Activated T-cell treated with anti-CD3 and anti-CD28 coated beads, Interleukin-2, amount 50 U/mL, for 72 hours (primary cell): ENCODE measurements around the gene KRT75. TPM values are rescaled to one million over a fixed set of nuclear protein-coding genes. Genes with fewer than 3 reads are reported as not detected.
"Not testable (repeated sequence)": the region's sequence is repeated elsewhere in the genome, so short reads cannot be mapped to it uniquely, and the experiment has no call there.

ENCODE experiments used
- ATAC-seq, 2 donors: fragments of 150-1000 bp; cut with Tn5 transposase; replicated peaks in 1 of 2; 2 replicates each; pipeline ENCODE4 v1.10.0; 2021; ENCODE audit warnings: moderate library complexity in 2 of 2, mild to moderate bottlenecking in 1 of 2
- DNase-seq, 2 donors: peaks; one replicate each; pipeline ENCODE4 v3.0.0; 2021 to 2022; ENCODE audit warnings: mixed read lengths in 1 of 2
- H3K27ac Mint-ChIP-seq: one replicate; pipeline ENCODE4 v1.8.0; 2022; ENCODE audit warnings: mild to moderate bottlenecking, moderate library complexity, mixed read lengths
- H3K27me3 Mint-ChIP-seq: one replicate; pipeline ENCODE4 v1.8.0; 2022; ENCODE audit warnings: low read depth, mixed read lengths
- H3K36me3 Mint-ChIP-seq, 2 donors: one replicate each; pipeline ENCODE4 v1.8.0; 2022; ENCODE audit warnings: mixed read lengths in 2 of 2, mild to moderate bottlenecking in 1 of 2; ENCODE audit not compliant: insufficient read depth in 2 of 2
- H3K4me1 Mint-ChIP-seq: one replicate; pipeline ENCODE4 v1.8.0; 2022; ENCODE audit warnings: low read depth, mixed read lengths
- H3K4me3 Mint-ChIP-seq, 2 donors: one replicate each; pipeline ENCODE4 v1.8.0; 2022; ENCODE audit warnings: mild to moderate bottlenecking in 2 of 2, mixed read lengths in 2 of 2, moderate library complexity in 2 of 2
- H3K9me3 Mint-ChIP-seq, 2 donors: one replicate each; pipeline ENCODE4 v1.8.0; 2022; ENCODE audit warnings: mixed read lengths in 2 of 2
- total RNA-seq, 2 donors: library from RNA; stranded (reverse); gene quantifications; one replicate each; pipeline ENCODE4 v1.2.3, GENCODE V29; 2022

KRT75 gene
- total RNA-seq, 2 donors from 2014 or later: not detected

- Mint-ChIP-seq H3K4me3 (no peak overlapping the region), H3K9me3 (no peaks in the 10 kb centered on the region), H3K27ac (no peak overlapping the region), H3K36me3 (no peaks in the 10 kb centered on the region), H3K27me3 (peaks cover 13% of the 10 kb centered on the region), H3K4me1 (no peaks in the 10 kb centered on the region)
- DNase-seq (no peak), ATAC-seq (no peak)
Measured at GRCh38 chr12:52419656-52420055, 14.5 kb downstream of the KRT75 start.

GRCh38 chr12:52418576-52419110 is 15.5 kb downstream of the KRT75 start:
- no peaks in the 10 kb centered on the region for H3K4me1 Mint-ChIP-seq
- no peak for ATAC-seq
- no peak overlapping the region for H3K27ac Mint-ChIP-seq
- no peak overlapping the region for H3K4me3 Mint-ChIP-seq
- H3K27me3 Mint-ChIP-seq: peaks cover 13% of the 10 kb centered on the region
- no peaks in the 10 kb centered on the region for H3K9me3 Mint-ChIP-seq
- no peaks in the 10 kb centered on the region for H3K36me3 Mint-ChIP-seq
- DNase-seq: no peak

GRCh38 chr12:52417740-52418139 is 16.4 kb downstream of the KRT75 start:
- DNase-seq (no peak), ATAC-seq (no peak)
- Mint-ChIP-seq H3K4me3 (no peak overlapping the region), H3K9me3 (no peaks in the 10 kb centered on the region), H3K4me1 (no peaks in the 10 kb centered on the region), H3K36me3 (no peaks in the 10 kb centered on the region), H3K27me3 (peaks cover 13% of the 10 kb centered on the region), H3K27ac (no peak overlapping the region)

- DNase-seq (no peak), ATAC-seq (no peak)
- H3K9me3 Mint-ChIP-seq: no peaks in the 10 kb centered on the region
- H3K27me3 Mint-ChIP-seq: peaks cover 13% of the 10 kb centered on the region
- H3K36me3 Mint-ChIP-seq: no peaks in the 10 kb centered on the region
- H3K4me3 Mint-ChIP-seq: no peak overlapping the region
- no peaks in the 10 kb centered on the region for H3K4me1 Mint-ChIP-seq
- no peak overlapping the region for H3K27ac Mint-ChIP-seq
Measured at GRCh38 chr12:52416795-52417194, 17.4 kb downstream of the KRT75 start.

- H3K27ac Mint-ChIP-seq: no peak overlapping the region
- no peaks in the 10 kb centered on the region for H3K9me3 Mint-ChIP-seq
- no peak overlapping the region for H3K4me3 Mint-ChIP-seq
- H3K36me3 Mint-ChIP-seq: no peaks in the 10 kb centered on the region
- ATAC-seq: no peak
- peaks cover 6% of the 10 kb centered on the region for H3K27me3 Mint-ChIP-seq
- DNase-seq: no peak
- H3K4me1 Mint-ChIP-seq: no peaks in the 10 kb centered on the region
Measured at GRCh38 chr12:52415870-52416750, 18.1 kb downstream of the KRT75 start.

- Mint-ChIP-seq H3K9me3 (no peaks in the 10 kb centered on the region), H3K27ac (no peak overlapping the region), H3K36me3 (no peaks in the 10 kb centered on the region), H3K27me3 (peaks cover 2% of the 10 kb centered on the region), H3K4me1 (no peaks in the 10 kb centered on the region), H3K4me3 (no peak overlapping the region)
- DNase-seq (no peak), ATAC-seq (no peak)
Measured at GRCh38 chr12:52414936-52415335, 19.2 kb downstream of the KRT75 start.

GRCh38 chr12:52413782-52414345 is 20.3 kb downstream of the KRT75 start:
- no peak for ATAC-seq
- Mint-ChIP-seq H3K27me3 (no peaks in the 10 kb centered on the region), H3K36me3 (no peaks in the 10 kb centered on the region), H3K4me3 (no peak overlapping the region), H3K9me3 (no peaks in the 10 kb centered on the region), H3K27ac (no peak overlapping the region), H3K4me1 (no peaks in the 10 kb centered on the region)
- DNase-seq: no peak

GRCh38 chr12:52413202-52413601 is 21.0 kb downstream of the KRT75 start:
- Mint-ChIP-seq H3K9me3 (no peaks in the 10 kb centered on the region), H3K4me1 (no peaks in the 10 kb centered on the region), H3K4me3 (no peak overlapping the region), H3K27me3 (peaks cover 5% of the 10 kb centered on the region), H3K36me3 (no peaks in the 10 kb centered on the region), H3K27ac (no peak overlapping the region)
- ATAC-seq (no peak), DNase-seq (no peak)

GRCh38 chr12:52411815-52412214 is 22.4 kb downstream of the KRT75 start:
- no peak for ATAC-seq
- Mint-ChIP-seq H3K9me3 (no peaks in the 10 kb centered on the region), H3K27me3 (peaks cover 5% of the 10 kb centered on the region), H3K27ac (no peak overlapping the region), H3K4me3 (no peak overlapping the region), H3K36me3 (no peaks in the 10 kb centered on the region), H3K4me1 (no peaks in the 10 kb centered on the region)
- DNase-seq: no peak

- DNase-seq, ATAC-seq, H3K27me3 Mint-ChIP-seq, H3K9me3 Mint-ChIP-seq, H3K27ac Mint-ChIP-seq, H3K4me1 Mint-ChIP-seq, H3K4me3 Mint-ChIP-seq, H3K36me3 Mint-ChIP-seq: not testable (repeated sequence)
Measured at GRCh38 chr12:52410589-52411248, 23.5 kb downstream of the KRT75 start.

GRCh38 chr12:52407918-52408317 is 26.3 kb downstream of the KRT75 start:
- no peak overlapping the region for H3K4me3 Mint-ChIP-seq
- DNase-seq: no peak
- H3K27me3 Mint-ChIP-seq: peaks cover 5% of the 10 kb centered on the region
- H3K27ac Mint-ChIP-seq: no peak overlapping the region
- no peaks in the 10 kb centered on the region for H3K9me3 Mint-ChIP-seq
- H3K36me3 Mint-ChIP-seq: no peaks in the 10 kb centered on the region
- no peak for ATAC-seq
- no peaks in the 10 kb centered on the region for H3K4me1 Mint-ChIP-seq

GRCh38 chr12:52405922-52406385 is 28.2 kb downstream of the KRT75 start, which contains the start of gene KRT82:
KRT82 (minus strand) TSS chr12:52406335; CDS start chr12:52406277, 58 bp downstream.
- H3K27ac Mint-ChIP-seq: no peak within 1 kb of the TSS
- no peak within 1 kb of the TSS for H3K4me3 Mint-ChIP-seq
- H3K9me3 Mint-ChIP-seq: no peaks in the 10 kb centered on the region

GRCh38 chr12:52404951-52405350 is 29.2 kb downstream of the KRT75 start:
- H3K9me3 Mint-ChIP-seq: no peaks in the 10 kb centered on the region
- H3K27ac Mint-ChIP-seq: no peak overlapping the region
- ATAC-seq: no peak
- no peaks in the 10 kb centered on the region for H3K4me1 Mint-ChIP-seq
- H3K27me3 Mint-ChIP-seq: peaks cover 5% of the 10 kb centered on the region
- no peak for DNase-seq
- H3K36me3 Mint-ChIP-seq: no peaks in the 10 kb centered on the region
- H3K4me3 Mint-ChIP-seq: no peak overlapping the region

More at GRCh38 chr12:52405922-52406385, 28.2 kb downstream of the KRT75 start, which contains the start of gene KRT82:
- Mint-ChIP-seq H3K27me3 (peaks cover 5% of the 10 kb centered on the region), H3K36me3 (no peaks in the 10 kb centered on the region), H3K4me1 (no peaks in the 10 kb centered on the region)
- no peak for ATAC-seq
- DNase-seq: no peak
